Frontal cortex (tissue), 4 donors: Measurements from ENCODE around the gene SLC66A2. TPM values are rescaled to one million over a fixed set of nuclear protein-coding genes. Genes with fewer than 3 reads are reported as not detected.

Experiments used
- DNase-seq, 2 donors: peaks; one replicate each; pipeline ENCODE4 v3.0.0; 2012; ENCODE audit warnings: low spot score in 2 of 2
- FAIRE-seq: peaks from 2 replicates; lab custom pipeline; 2012; peaks lifted over from hg19 to GRCh38; lab: Jason Lieb, UNC
- total RNA-seq: library from RNA; depleted of rRNA; stranded (reverse); fragments of >200 nt; gene quantifications from one replicate; pipeline ENCODE4 v1.2.3, GENCODE V29; 2014
- donor health status: control.
- donor health status: control.
- donor health status: control.

The SLC66A2 gene
- total RNA-seq, 1 donor from 2014 or later, result 29.8 TPM

DNA sequence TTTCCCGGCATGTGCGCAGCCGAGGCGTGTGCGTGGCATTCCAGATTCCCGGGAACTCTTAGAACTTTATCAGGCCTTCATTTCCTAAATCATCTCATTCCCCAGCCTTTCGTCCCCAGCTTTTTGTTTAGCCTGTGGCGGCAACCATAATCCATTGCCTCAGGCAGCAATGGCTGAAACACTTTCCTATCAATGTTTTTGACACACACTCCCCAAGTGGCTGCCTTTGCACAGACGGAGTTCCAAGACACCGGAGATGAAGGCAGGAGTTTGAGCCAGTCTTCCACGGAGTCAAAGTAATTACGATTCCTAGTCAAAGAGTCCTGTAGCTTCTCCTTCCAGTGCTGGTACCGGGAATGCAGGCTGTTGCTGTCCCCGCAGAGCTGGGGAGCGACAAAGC lies 88.9 kb downstream of the SLC66A2 start:
- FAIRE-seq, result no peak
- DNase-seq, result no peak

DNA sequence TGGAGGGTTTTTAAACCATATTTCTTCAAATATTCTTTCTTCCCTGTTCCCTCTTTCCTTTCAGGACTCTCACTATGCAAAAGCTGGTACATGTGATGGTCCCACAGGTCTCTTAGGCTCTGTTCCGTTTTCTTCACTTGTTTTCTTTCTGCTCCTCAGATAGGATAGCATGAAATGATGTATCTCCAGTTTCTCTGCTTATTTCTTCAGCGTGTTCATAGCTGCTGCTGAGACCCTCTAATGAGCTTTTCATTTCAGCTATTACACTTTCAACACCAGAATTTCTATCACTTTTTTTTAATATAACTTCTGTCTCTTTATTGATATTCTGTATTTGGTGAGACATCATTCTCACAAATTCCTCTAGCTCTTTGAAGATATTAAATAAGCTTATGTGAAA lies 89.8 kb downstream of the SLC66A2 start:
- no peak for FAIRE-seq
- no peak for DNase-seq

DNA sequence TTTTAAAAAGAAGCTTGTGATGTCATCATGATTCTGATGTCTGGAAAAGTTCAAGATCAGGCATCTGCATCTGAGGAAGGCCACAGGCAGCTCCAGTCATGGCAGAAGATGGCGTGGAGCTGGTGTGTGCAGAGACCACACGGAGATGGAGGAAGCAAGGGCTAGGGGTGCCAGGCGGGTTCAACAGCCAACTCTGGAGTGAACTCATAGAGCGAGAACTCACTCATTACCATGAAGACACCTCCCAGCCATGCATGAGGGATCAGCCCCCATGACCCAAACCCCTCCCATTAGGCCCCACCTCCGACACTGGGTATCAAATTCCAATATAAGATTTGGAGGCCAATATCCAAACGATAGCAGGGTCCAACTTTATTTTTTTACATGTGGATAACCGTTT lies 92.1 kb downstream of the SLC66A2 start:
- no peak for FAIRE-seq
- DNase-seq, result no peak

DNA sequence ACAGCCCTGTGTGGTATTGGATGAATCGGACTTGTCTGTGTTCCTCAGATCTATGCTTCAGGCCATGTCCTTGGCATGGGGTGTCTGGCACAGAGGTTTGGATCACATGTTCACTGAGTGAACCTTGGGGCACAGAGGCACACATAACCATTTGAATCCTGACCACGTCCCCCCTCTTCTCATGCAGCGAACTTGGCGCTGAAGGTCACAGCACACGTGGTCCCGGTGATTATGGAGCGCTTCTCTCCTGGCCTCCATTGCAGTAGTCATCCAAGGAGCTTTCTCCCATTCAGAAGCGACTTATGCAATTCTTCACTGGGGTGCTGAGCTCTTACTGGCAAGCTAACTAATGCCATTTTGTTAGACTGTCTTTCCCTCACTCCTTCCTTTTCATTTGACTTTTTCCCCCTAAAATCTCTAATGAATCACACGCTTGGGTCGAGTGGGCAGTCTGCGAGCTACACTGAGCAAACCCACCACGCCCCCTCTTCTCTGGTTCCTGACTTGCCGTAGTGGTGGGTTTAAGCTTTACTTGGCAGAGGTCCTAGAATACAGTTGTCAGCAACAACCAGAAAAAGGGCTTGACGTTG lies 94.3 kb downstream of the SLC66A2 start:
- peak; percentile 69 to 71 for DNase-seq
- FAIRE-seq, result no peak

DNA sequence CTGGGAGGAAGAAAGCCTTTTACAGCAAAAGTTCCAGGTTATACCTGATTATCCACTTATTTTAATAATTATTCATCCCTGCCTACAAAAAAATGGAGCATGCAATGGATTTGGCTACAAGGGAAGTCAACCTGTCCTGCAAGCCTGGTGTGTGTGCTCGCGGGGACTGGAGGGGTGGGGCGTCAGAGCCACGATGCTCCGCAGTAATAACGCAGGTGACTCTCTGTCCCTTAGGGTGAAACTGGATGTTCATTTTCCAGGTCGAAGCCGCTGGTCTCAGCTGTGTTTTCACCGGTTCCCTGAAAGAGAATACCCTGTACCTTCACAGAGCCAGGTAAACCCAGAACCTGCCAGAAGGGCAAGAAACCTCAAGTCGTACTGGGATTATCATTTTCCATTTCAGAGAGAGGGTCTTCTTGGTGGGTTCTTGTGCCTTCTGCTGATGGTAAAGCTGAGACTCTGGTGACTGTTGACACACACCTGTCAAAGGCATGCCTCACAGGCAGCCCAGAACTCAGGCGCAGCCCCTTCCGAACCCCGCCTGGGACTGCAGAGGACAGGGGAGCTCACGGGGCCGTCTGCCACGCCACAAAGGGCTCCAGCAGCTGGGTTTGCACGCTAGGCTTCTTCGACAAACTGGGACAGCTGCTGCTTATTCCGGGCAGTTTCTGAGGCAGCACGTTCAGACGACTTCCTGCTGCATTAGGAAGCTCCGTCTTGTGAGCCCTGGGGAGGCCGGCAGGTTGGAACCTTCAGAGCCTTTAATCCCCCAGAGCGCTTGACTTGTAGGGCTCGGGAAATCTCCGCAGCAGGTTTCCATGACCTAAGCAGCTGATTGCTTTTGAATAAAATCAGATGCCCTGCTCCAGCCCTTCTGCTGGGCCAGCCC lies 95.1 kb downstream of the SLC66A2 start:
- no peak for FAIRE-seq
- DNase-seq, result no peak

DNA sequence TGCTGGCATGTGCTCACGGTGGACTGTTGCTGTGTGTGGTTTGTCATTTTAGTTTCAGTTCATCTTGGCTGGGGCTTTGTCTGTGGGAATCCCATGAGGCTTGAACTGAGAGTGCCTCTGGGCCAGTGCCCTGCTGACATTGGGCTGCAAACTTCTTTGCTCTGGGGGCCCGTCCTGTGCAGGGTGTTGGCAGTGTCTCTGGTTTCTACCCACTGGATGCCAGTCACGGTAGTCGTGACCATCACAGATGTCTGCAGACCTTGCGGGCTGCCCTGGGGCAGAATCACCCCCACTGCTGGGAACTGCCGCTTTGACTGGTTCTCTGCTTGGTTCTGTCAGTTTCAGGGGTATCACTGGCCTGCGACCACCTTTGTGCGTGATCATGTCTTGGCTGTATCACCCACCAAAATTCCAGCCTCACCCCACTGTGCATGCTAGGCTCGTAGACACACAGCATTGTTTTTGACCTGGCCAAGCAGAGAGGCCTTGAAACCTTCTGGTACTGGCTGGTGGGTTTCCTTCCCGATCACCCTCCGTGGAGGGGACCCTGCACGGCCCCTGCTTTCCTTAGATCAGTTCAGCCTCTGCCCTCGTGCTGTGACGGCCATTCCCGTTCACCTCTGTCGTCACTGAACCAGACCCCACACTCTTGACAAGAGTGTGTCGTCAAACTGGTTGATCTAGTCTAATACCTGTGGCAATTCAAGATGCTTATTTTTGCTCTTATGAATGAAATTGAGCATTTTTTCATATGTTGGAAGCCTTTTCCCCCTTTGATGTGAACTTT lies 96.1 kb downstream of the SLC66A2 start:
- FAIRE-seq (no peak), DNase-seq (no peak)

DNA sequence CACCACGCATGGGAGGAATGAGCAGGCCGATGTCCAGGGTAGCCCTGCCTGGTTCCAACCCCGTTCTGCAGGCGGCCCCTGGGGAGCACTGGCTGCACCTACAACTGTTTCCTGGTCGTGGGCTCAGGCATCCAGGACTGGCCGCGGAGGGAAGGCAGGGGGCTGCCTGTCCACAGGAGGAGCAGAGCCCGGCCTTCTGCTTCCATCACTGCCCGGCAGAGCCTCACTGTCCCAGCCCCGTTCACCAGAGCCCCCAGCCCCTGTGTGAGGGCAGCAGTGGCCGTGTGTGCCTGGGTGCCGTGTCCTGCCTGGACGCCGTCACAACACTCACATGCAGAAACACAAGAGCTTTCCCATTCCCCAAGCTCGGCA lies 97.5 kb downstream of the SLC66A2 start:
- FAIRE-seq (no peak), DNase-seq (no peak)

DNA sequence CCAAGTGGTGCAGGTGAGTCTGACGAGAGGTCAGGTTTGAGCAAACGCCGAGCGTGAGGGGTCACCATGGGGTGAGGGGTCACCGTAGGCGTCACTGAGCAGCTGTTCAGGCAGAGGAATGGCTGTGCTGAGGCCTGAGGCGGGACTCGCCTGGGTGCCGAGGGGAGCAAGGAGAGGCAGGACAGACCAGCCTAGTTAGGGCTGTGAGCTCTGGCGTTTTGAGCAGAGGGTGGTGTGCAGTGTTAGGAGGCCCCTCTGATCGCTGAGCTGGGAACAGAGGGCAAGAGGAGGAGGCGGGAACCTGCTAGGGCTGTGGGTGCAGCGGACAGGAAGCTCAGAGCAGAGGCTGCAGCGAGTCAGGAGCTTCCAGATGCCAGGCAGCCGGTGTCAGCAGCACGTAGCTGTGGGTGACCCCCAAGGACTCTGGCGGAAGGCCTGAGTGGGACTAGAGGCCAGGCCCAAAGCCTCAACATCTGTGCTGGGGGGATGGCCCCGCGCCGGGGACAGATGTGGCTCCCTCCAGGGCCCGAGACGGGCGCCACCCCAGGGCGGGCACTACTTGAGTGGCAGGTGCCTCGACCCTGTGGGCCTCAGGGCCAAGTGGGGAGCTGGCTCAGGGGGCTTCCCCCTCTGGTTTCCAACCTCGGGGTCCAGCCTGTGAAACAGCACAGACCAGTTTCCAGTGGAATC lies 98.0 kb downstream of the SLC66A2 start:
- FAIRE-seq (no peak), DNase-seq (no peak)

DNA sequence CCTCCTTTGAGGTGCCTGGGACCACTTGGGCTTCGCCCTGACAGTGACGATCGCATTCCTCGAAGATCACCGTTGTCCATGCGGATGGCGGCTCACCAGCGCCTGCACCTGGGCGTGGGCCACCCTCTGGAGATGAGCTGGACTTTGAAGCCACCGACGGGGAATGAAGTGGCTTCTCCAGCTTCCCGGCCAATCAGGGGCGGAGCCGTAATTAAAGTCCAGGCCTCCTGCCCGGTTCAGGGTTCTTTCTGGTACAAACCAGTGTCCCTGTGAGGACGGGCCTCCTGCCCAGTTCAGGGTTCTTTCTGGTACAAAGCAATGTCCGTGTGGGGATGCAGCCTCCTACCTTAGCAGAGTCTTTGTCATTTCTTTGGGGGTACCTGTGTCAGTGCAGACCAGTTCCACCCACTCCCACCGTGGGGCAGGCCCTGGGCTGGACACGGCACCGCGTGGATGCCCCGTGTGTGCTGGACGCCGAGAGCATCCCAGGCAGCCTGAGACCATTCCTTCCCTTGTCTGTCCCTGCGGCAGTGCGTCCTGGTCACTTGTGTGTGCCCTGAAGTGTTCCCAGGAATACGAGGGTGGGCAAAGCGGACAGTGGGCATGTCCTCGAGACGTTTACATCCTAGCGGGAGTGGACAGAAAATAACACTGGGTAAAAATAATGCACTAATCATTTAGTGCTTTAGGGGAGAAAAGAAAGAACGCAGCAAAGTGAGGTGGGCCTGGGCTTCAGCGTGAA lies 98.7 kb downstream of the SLC66A2 start:
- DNase-seq, result no peak
- FAIRE-seq, result no peak

Other genes with a start within 250 kb of the SLC66A2 start
- gene KCNG2, start 153.7 kb downstream of the SLC66A2 start, total RNA-seq, result under 0.01 TPM
- 0.82 TPM for gene HSBP1L1, start 13.0 kb upstream of the SLC66A2 start, total RNA-seq
- 39.1 TPM for gene TXNL4A, start 36.9 kb upstream of the SLC66A2 start, total RNA-seq
- gene RBFA, start 82.8 kb upstream of the SLC66A2 start, total RNA-seq, result 37.1 TPM
- 22.0 TPM for gene ADNP2, start 157.6 kb upstream of the SLC66A2 start, total RNA-seq